Skeletal muscle satellite cell (primary cell): ENCODE measurements around the gene XPR1.

Source experiments
- H3K27me3 ChIP-seq: 2 replicates; pipeline ENCODE4 v1.7.0; 2013; ENCODE audit warnings: low read length; ENCODE audit not compliant: control insufficient read depth, insufficient read depth
- H3K36me3 ChIP-seq: 2 replicates; pipeline ENCODE4 v1.7.0; 2013; ENCODE audit warnings: mild to moderate bottlenecking, control low read depth, low read length; ENCODE audit not compliant: insufficient read depth
- H3K4me1 ChIP-seq: 2 replicates; pipeline ENCODE4 v1.7.0; 2013; ENCODE audit warnings: low read length; ENCODE audit not compliant: control insufficient read depth, insufficient read depth
- H3K4me2 ChIP-seq: 2 replicates; pipeline ENCODE4 v1.7.0; 2013; ENCODE audit warnings: mild to moderate bottlenecking, low read length
- H3K4me3 ChIP-seq: 2 replicates; pipeline ENCODE4 v1.7.0; 2013; ENCODE audit warnings: low read length
- H3K9ac ChIP-seq: 2 replicates; pipeline ENCODE4 v1.7.0; 2013; ENCODE audit warnings: mild to moderate bottlenecking, low read depth, low read length, moderate library complexity
- H3K9me3 ChIP-seq: replicated peaks from 2 replicates; pipeline ENCODE4 v1.7.0; 2013; ENCODE audit warnings: mild to moderate bottlenecking, control low read depth, low read length

The XPR1 gene

DNA sequence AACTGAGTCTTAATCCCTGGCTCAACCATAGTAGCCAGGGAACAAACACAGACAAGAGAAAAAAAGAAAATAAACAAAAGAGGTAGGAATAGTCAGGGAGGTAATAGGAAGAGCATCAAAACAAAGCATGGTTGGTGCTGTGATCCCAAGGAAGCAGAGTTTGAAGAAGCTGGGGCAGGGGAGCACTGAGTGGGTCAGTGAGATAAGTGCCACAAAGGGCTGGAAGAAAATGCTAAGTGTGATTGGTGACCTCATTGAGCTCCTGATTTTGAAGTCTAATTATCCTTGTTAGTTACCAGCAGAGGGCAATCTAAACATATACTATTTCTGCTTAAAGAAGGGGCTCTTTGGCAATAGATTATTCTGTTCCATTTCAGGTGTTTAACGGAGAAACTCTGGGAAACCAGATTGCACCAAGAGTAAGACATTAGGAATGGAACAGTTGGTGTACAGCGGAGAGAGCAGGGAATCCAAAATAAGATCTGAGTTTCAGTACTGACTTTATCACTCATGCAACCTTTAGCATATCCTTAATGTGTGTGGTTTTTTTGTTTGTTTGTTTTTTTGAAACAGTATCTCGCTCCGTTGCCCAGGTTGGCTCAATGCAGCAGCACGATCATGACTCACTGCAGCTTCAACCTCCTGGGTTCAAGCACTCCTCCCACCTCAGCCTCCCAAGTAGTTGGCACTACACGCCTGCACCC, 250.1 kb downstream of the XPR1 start:
- Histone ChIP-seq H3K9ac (no peak overlapping the region), H3K4me2 (no peak overlapping the region), H3K9me3 (no peaks in the 10 kb centered on the region), H3K4me1 (peaks cover 6% of the 10 kb centered on the region), H3K4me3 (no peak overlapping the region), H3K36me3 (no peaks in the 10 kb centered on the region), H3K27me3 (no peaks in the 10 kb centered on the region)

DNA sequence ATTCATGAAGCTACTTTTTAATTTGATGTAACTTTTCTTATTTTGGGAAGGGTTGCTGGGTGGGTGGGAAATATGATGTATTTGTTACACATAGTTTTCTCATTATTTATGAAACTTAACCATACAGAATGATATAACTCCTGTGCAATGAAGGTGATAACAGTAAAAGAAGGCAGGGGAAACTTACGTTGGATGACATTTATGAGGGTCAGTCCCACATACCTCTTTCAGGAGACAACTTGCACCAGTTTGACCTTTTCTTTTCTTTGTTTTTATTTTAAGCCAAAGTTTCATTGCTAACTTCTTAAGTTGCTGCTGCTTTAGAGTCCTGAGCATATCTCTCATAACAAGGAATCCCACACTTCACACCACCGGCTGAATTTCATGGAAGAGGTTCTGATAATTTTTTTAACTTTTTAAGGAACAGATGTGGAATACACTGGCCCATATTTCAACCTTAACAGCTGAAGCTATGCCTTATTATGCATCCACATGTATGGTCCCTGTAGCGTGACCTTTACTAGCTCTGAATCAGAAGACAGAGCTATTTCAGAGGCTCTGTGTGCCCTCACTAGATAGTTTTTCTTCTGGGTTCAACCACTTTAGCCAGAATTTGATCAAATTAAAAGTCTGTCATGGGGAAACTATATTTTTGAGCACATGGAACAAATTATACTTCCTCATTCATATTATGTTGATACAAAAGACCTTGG, 252.9 kb downstream of the XPR1 start:
- H3K9ac ChIP-seq, result no peak overlapping the region
- H3K4me3 ChIP-seq, result no peak overlapping the region
- no peaks in the 10 kb centered on the region for H3K9me3 ChIP-seq
- no peaks in the 10 kb centered on the region for H3K27me3 ChIP-seq
- H3K4me1 ChIP-seq, result peaks cover 6% of the 10 kb centered on the region
- H3K4me2 ChIP-seq, result no peak overlapping the region
- H3K36me3 ChIP-seq, result no peaks in the 10 kb centered on the region

DNA sequence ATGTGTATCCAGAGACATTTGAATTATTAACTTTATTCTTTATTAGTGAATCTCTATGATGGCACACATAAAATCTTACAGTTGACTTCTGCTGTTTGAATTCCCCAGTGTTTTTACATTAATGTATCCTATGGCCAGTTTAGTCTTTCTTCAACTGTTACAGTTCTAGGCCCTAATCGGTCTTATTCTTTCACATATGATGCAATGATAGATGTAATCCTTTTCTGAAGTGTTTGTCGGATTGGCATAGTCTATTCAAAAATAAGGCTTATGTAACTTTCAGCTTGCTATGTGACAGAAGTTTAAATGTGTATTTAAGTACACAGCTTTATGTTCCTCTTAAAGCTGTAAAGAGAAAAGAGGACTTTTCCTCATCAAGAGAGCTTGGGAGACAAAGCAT, 254.5 kb downstream of the XPR1 start:
- Histone ChIP-seq H3K4me3 (no peak overlapping the region), H3K4me1 (peaks cover 5% of the 10 kb centered on the region), H3K9me3 (no peaks in the 10 kb centered on the region), H3K27me3 (no peaks in the 10 kb centered on the region), H3K36me3 (no peaks in the 10 kb centered on the region), H3K9ac (no peak overlapping the region), H3K4me2 (no peak overlapping the region)

DNA sequence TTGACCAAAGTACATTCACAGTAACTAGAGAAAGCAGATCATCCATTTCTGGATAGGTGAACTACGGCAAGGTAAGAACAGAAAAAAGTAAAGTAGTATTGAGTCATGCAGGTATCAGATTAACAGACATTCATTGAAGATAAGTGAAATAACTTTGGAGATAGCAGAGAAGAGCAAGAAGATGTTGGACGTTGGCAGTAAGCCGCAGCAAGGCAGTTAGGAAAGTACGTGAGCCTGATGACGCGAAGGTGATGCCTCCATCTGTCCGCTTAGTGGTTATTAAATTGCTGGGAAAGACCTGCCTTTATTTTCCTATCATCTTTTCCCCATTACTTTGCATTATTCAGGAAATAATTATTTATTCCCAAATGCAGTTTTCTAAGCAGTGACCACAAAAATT, 256.0 kb downstream of the XPR1 start:
- no peak overlapping the region for H3K4me3 ChIP-seq
- no peaks in the 10 kb centered on the region for H3K9me3 ChIP-seq

DNA sequence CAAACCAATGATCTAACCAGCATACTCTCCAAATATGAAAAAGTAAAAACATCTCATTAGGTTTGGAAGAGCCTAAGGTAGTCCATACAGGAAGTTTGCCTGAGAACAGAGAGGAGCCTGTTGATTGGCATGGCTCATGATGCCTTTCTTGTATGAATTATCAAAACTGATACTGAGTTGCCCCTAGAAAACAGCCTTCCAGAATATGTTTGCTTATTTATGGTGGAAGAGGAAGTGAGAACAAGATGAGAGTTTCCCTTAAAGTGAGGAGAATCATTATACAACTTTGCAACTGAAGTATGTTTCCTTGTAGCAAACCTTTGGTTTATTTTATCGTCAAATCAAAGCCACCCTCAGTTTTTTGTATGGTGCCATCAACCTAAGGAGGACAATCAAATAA, 257.0 kb downstream of the XPR1 start:
- Histone ChIP-seq H3K36me3 (no peaks in the 10 kb centered on the region), H3K4me3 (no peak overlapping the region), H3K9ac (no peak overlapping the region), H3K4me1 (no peaks in the 10 kb centered on the region), H3K9me3 (no peaks in the 10 kb centered on the region), H3K27me3 (no peaks in the 10 kb centered on the region), H3K4me2 (no peak overlapping the region)

More for the DNA sequence above, 256.0 kb downstream of the XPR1 start:
- Histone ChIP-seq H3K9ac (no peak overlapping the region), H3K27me3 (no peaks in the 10 kb centered on the region), H3K4me1 (no peaks in the 10 kb centered on the region), H3K4me2 (no peak overlapping the region), H3K36me3 (no peaks in the 10 kb centered on the region)

DNA sequence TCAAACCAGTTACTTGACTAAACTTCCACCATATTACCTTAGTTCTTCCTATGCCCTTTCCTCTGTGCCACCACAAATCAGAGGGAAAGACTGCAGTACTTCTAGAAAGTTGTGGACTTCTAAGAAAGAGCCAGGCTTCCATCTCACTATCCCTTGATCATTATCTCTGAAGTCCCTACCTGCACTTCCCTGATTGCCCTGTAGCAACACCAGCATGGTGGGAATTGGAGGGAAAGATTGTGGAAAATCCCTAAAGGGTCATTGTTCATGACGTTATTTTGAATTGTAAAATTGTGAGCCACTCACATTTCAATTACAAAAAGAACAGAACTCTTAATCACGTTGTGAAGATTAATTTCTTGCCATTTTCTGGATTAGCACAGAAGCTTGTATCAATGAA, 257.5 kb downstream of the XPR1 start:
- Histone ChIP-seq H3K4me3 (no peak overlapping the region), H3K27me3 (no peaks in the 10 kb centered on the region), H3K36me3 (no peaks in the 10 kb centered on the region)

DNA sequence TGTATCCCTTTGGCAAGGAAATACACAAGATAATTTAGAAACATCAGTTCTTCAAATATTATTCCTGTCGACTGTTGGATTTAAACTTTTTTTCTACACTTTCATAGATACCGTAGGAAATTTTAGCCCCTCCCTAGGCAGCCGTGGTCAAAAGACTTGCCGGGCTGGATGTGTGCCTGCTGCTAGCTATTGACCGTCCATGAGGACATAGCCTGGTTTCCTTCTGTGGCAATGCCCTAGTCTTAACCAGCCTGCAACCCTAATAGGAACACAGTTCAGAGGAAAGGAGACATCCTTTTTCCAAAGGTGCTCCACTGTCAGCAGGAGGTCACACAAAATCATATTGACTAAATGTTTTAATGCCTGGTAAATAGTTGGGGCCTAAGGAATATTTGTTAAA, 260.4 kb downstream of the XPR1 start:
- no peaks in the 10 kb centered on the region for H3K36me3 ChIP-seq
- H3K27me3 ChIP-seq, result no peaks in the 10 kb centered on the region
- no peaks in the 10 kb centered on the region for H3K4me1 ChIP-seq
- H3K9ac ChIP-seq, result no peak overlapping the region
- H3K4me2 ChIP-seq, result no peak overlapping the region
- H3K9me3 ChIP-seq, result no peaks in the 10 kb centered on the region
- H3K4me3 ChIP-seq, result no peak overlapping the region

More for the DNA sequence above, 257.5 kb downstream of the XPR1 start:
- Histone ChIP-seq H3K9me3 (no peaks in the 10 kb centered on the region), H3K4me1 (no peaks in the 10 kb centered on the region), H3K9ac (no peak overlapping the region), H3K4me2 (no peak overlapping the region)

DNA sequence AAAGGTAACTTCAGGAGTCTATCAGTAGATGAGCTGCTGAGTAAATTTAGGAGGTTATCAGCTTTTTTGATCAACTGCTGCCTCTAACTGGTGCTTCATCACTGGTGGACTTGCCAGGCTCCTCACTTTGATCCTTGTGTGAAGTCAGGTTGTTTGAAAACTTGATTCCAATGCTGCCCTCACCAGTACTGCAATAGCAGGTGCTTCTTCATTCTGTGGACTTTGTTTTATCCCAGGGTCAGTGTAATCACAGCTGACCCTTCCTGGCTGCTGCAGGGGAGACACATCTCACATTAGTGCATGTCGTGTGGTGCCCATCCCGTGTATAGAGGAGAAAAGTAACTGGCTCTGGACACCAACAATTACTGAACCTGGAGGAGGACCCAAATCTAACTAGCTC, 260.9 kb downstream of the XPR1 start:
- Histone ChIP-seq H3K27me3 (no peaks in the 10 kb centered on the region), H3K4me2 (no peak overlapping the region), H3K36me3 (no peaks in the 10 kb centered on the region), H3K4me3 (no peak overlapping the region), H3K9ac (no peak overlapping the region), H3K9me3 (no peaks in the 10 kb centered on the region), H3K4me1 (no peaks in the 10 kb centered on the region)

DNA sequence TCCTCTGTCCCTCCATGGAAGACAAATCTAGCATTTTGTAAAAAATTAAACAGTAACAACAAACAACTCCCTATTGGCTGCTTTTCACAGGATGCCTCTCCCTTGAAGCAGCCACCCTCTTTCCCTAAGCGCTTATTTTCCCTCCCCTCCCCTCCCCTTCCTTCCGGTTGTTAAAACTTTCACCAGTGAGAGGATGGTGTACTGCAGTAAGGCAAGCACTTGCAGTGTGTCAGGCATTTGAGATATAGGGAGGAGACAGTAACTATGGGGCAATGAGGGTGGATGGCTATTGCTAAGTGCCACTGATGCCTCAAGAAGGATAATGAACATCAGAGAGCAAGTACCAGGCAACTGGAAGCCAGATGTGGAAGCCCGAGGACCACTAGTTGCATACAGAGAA, 261.8 kb downstream of the XPR1 start:
- H3K36me3 ChIP-seq, result no peaks in the 10 kb centered on the region
- no peaks in the 10 kb centered on the region for H3K9me3 ChIP-seq
- no peak overlapping the region for H3K9ac ChIP-seq
- no peaks in the 10 kb centered on the region for H3K4me1 ChIP-seq
- H3K4me3 ChIP-seq, result no peak overlapping the region
- H3K27me3 ChIP-seq, result no peaks in the 10 kb centered on the region
- no peak overlapping the region for H3K4me2 ChIP-seq

DNA sequence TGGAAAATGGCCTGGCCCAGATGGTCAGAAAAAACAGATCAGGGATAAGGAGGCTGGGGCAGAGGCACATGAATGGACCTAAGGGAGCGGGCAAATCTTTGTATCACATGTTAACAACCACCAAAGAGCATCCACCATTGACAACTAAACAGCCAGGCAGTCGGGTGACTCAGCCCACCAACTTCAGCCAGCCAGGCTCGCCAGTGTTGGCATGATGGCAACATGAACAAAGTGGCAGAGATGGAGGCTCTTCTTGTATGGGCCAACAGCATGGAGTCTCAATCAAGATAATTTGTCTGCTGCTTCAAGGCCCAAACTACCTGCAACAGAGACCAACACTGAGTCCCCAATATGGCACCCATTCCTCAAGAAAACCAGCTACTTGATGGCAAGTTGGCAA, 264.3 kb downstream of the XPR1 start:
- Histone ChIP-seq H3K4me3 (no peak overlapping the region), H3K9ac (no peak overlapping the region), H3K27me3 (no peaks in the 10 kb centered on the region), H3K9me3 (no peaks in the 10 kb centered on the region), H3K36me3 (no peaks in the 10 kb centered on the region), H3K4me2 (no peak overlapping the region), H3K4me1 (no peaks in the 10 kb centered on the region)

DNA sequence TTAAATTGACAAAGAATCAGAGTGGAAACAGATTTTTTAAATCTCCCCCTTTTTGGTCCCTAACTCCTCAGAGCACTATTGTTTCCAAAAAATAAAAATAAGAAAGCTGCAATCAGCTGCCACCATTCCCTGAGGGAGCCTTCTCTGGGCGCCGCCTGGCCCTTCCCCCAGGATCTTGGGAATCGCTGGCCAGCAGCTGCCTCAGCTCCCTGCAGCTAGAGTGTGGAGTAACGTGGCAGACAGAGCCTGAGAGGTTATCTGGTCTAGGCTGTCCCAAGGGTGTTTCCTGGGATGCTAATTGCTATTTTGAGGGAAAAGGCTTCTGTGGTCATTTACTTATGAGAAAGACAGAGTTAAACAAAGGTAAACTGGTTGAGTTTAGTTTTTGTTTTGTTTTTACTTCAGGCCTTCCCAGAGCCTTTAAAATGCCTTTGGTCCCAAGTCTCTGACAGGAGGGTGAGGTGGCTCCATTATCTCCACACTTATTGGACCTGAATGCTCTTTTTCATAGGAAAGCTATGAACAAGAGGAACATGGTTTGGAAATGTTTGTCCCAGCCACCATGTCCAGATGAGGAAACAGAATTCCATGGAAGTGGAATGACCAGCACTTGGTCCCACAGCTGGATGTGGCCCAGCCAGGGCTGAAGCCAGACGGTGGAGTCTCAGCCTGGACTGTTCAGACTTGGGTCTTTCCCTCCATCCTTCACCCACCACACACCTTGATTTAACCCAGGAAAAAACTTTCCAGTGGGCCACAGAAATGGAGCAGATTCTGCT, 266.8 kb downstream of the XPR1 start:
- no peaks in the 10 kb centered on the region for H3K27me3 ChIP-seq
- no peaks in the 10 kb centered on the region for H3K9me3 ChIP-seq
- no peak overlapping the region for H3K4me3 ChIP-seq
- H3K36me3 ChIP-seq, result no peaks in the 10 kb centered on the region
- H3K4me1 ChIP-seq, result no peaks in the 10 kb centered on the region
- H3K4me2 ChIP-seq, result no peak overlapping the region
- no peak overlapping the region for H3K9ac ChIP-seq
